Ishikawa (cell line): ENCODE measurements around the gene SLC24A3.

Experiments
- CEBPB ChIP-seq: IDR thresholded peaks from 2 replicates; pipeline ENCODE4 v1.6.1; 2012
- CREB1 ChIP-seq: IDR thresholded peaks from 2 replicates; pipeline ENCODE4 v1.6.1; 2012; ENCODE audit warnings: low read depth
- EGR1 ChIP-seq: IDR thresholded peaks from 2 replicates; pipeline ENCODE4 v1.6.1; 2012
- EP300 ChIP-seq: IDR thresholded peaks from 2 replicates; pipeline ENCODE4 v1.6.1; 2012; ENCODE audit warnings: borderline replicate concordance
- FOXM1 ChIP-seq: IDR thresholded peaks from 2 replicates; pipeline ENCODE4 v1.6.1; 2012; ENCODE audit warnings: low read depth, borderline replicate concordance
- MAX ChIP-seq: IDR thresholded peaks from 2 replicates; pipeline ENCODE4 v1.6.1; 2012
- NFIC ChIP-seq: IDR thresholded peaks from 2 replicates; pipeline ENCODE4 v1.6.1; 2012
- RAD21 ChIP-seq: IDR thresholded peaks from 2 replicates; pipeline ENCODE4 v1.6.1; 2012; ENCODE audit warnings: low read depth
- REST ChIP-seq: IDR thresholded peaks from 2 replicates; pipeline ENCODE4 v1.6.1; 2012; ENCODE audit warnings: low read depth, mild to moderate bottlenecking
- TAF1 ChIP-seq: IDR thresholded peaks from 2 replicates; pipeline ENCODE4 v1.6.1; 2012; ENCODE audit warnings: low read depth, mild to moderate bottlenecking
- TCF12 ChIP-seq: IDR thresholded peaks from 2 replicates; pipeline ENCODE4 v1.6.1; 2012; ENCODE audit warnings: low read depth
- TEAD4 ChIP-seq: IDR thresholded peaks from 2 replicates; pipeline ENCODE4 v1.6.1; 2012
- USF1 ChIP-seq: IDR thresholded peaks from 2 replicates; pipeline ENCODE4 v1.6.1; 2012
- YY1 ChIP-seq: IDR thresholded peaks from 2 replicates; pipeline ENCODE4 v1.6.1; 2012; ENCODE audit warnings: low read depth
- ZBTB7A ChIP-seq: IDR thresholded peaks from 2 replicates; pipeline ENCODE4 v1.6.1; 2012; ENCODE audit warnings: low read depth

Gene SLC24A3

GRCh38 chr20:19644085-19644484, 431.6 kb downstream of the SLC24A3 start:
- TF ChIP-seq CREB1: no peak
- no peak for TF ChIP-seq TCF12
- TF ChIP-seq EP300: no peak
- no peak for TF ChIP-seq CEBPB
- TF ChIP-seq RAD21: no peak
- TF ChIP-seq YY1: no peak
- TF ChIP-seq TEAD4: no peak
- TF ChIP-seq USF1: no peak
- no peak for TF ChIP-seq FOXM1
- no peak for TF ChIP-seq MAX
- no peak for TF ChIP-seq NFIC
- TF ChIP-seq EGR1: no peak
- TF ChIP-seq TAF1: no peak
- no peak for TF ChIP-seq REST
- TF ChIP-seq ZBTB7A: no peak

- TF ChIP-seq TEAD4 (no peak), NFIC (no peak), FOXM1 (no peak), CEBPB (no peak), EGR1 (no peak), REST (no peak), USF1 (no peak), RAD21 (no peak), EP300 (no peak), CREB1 (no peak), TAF1 (no peak), TCF12 (no peak), YY1 (no peak), ZBTB7A (no peak), MAX (no peak)
These were observed 434.5 kb downstream of the SLC24A3 start for GRCh38 chr20:19646963-19647362.

- TF ChIP-seq CEBPB (no peak), RAD21 (no peak), TAF1 (no peak), TCF12 (no peak), EGR1 (no peak), TEAD4 (no peak), ZBTB7A (no peak), USF1 (no peak), CREB1 (no peak), EP300 (no peak), MAX (no peak), YY1 (no peak)
These were observed 435.6 kb downstream of the SLC24A3 start for GRCh38 chr20:19648024-19648423.

GRCh38 chr20:19649041-19649440, 436.6 kb downstream of the SLC24A3 start:
- TF ChIP-seq TEAD4 (no peak), CREB1 (no peak), EGR1 (no peak), ZBTB7A (no peak), FOXM1 (no peak), TAF1 (no peak), USF1 (no peak), RAD21 (no peak), NFIC (no peak), YY1 (no peak), TCF12 (no peak), CEBPB (no peak), MAX (no peak), EP300 (no peak), REST (no peak)
